ENCODE results near the gene CYP4B1. TPM values are rescaled to one million over a fixed set of nuclear protein-coding genes. Genes with fewer than 3 reads are reported as not detected.
"Not testable (repeated sequence)": the region's sequence is repeated elsewhere in the genome, so short reads cannot be mapped to it uniquely, and the experiment has no call there.

The CYP4B1 gene
- total RNA-seq, 2 experiments from 2014 or later = not detected

DNA sequence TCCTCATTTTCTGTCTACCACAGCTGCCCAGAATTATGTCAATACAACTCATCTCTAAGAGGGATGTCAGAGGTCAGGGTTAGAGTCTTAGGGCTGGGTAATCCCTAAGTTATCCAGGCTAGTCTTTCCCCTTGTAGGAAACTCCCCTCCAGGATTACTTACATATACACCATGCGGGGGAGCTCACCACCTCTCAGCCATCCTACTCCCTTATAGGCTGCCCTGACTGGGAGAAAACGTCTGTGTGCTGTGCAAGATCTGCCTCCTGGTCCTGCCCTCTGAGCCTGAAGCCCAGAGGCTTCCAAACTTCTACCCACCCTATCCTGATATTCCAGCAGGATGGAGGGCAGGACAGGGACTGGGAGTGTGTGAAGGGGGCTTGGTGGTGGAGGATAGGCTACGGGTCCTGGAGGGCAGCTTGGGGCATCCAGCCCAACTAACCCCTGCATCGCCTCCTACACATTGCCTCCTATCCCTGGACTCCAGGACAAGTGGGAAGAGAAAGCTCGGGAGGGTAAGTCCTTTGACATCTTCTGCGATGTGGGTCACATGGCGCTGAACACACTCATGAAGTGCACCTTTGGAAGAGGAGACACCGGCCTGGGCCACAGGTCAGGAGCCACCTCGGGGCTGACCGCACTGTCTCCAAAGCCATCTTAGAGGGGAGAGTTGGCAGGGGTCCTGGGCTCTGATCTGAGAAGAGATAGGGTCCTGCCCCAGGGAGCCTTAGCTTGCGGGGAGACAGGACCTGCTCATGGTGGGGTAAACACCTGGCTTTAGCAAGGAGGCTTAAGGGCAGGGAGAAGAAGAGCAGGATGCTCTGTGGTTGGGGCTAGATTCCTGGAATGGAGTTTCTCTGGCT lies 14.4 kb downstream of the CYP4B1 start:
- ATAC-seq (ENCODE audit: low read depth) = no peak
- Mint-ChIP-seq H3K9me3 (no peaks in the 10 kb centered on the region), H3K27me3 (no peaks in the 10 kb centered on the region), H3K27ac (no peak overlapping the region), H3K36me3 (no peaks in the 10 kb centered on the region), H3K4me3 (no peak overlapping the region), H3K4me1 (no peaks in the 10 kb centered on the region)
- DNase-seq = no peak
- POLR2A ChIA-PET = no interaction called here

DNA sequence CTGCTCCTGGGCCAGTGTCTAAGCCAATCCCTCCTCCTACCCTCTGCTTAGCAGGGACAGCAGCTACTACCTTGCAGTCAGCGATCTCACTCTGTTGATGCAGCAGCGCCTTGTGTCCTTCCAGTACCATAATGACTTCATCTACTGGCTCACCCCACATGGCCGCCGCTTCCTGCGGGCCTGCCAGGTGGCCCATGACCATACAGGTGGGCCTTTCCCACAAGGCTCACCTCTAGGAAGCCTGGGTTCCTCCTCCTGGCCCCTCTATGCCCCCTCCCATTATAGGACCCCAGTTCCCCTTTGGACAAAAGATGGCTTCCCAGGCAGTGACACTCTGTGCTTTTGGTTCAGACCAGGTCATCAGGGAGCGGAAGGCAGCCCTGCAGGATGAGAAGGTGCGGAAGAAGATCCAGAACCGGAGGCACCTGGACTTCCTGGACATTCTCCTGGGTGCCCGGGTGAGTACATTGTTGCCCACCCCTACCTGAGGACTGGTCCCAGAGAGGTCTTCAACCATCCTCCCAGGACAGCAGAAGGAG lies 15.1 kb downstream of the CYP4B1 start:
- DNase-seq (no peak), ATAC-seq (ENCODE audit: low read depth) (no peak)
- Mint-ChIP-seq H3K27ac (no peak overlapping the region), H3K36me3 (no peaks in the 10 kb centered on the region), H3K4me3 (no peak overlapping the region), H3K27me3 (no peaks in the 10 kb centered on the region), H3K9me3 (no peaks in the 10 kb centered on the region), H3K4me1 (no peaks in the 10 kb centered on the region)
- POLR2A ChIA-PET = no interaction called here

DNA sequence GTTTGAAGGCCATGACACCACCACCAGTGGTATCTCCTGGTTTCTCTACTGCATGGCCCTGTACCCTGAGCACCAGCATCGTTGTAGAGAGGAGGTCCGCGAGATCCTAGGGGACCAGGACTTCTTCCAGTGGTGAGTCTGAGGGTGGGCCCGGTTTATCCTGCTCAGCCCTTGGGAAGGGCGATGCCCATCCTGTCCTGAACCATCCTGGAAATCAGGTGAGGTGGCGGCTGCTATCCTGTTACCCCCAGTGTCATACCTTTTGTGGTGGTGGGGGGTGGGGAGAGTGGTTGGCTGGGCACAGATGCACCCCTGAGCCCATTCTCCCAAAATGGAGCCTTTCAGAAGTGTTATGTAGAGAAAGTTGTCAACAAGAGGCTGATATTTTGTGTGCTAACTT lies 16.3 kb downstream of the CYP4B1 start:
- Mint-ChIP-seq H3K36me3 (no peaks in the 10 kb centered on the region), H3K27me3 (no peaks in the 10 kb centered on the region), H3K9me3 (no peaks in the 10 kb centered on the region), H3K27ac (no peak overlapping the region), H3K4me1 (no peaks in the 10 kb centered on the region), H3K4me3 (no peak overlapping the region)
- ATAC-seq (ENCODE audit: low read depth) (no peak), DNase-seq (no peak)
- POLR2A ChIA-PET = no interaction called here

DNA sequence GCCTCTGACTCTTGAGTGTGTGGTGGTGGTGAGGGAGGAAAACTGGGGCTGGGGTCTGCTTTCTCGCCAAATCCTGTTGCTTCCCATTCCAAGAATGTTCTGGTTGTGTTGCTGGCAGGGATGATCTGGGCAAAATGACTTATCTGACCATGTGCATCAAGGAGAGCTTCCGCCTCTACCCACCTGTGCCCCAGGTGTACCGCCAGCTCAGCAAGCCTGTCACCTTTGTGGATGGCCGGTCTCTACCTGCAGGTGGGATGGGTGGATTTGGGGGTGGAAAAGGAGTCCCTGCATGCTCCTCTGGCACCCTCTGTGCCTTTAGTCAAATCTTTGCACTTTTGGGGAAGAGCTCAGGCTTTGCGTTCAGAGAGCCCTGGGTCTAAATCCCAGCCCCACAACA lies 18.1 kb downstream of the CYP4B1 start:
- no peak for ATAC-seq (ENCODE audit: low read depth)

DNA sequence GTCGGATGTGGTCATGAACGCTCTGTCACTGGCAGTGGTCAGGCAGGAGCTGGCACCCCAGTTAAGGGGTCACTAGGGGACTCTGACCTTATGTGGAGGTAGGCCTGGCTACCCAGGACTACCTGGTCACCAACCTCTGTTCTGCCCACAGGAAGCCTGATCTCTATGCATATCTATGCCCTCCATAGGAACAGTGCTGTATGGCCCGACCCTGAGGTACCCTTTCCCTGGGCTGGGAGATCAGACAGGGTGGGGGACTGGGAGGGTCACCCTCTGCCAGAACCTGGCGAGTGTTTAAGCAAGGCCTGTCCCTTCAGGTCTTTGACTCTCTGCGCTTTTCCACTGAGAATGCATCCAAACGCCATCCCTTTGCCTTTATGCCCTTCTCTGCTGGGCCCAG lies 19.0 kb downstream of the CYP4B1 start:
- Mint-ChIP-seq H3K27ac (no peak overlapping the region), H3K27me3 (no peaks in the 10 kb centered on the region), H3K9me3 (no peaks in the 10 kb centered on the region), H3K4me3 (no peak overlapping the region), H3K36me3 (no peaks in the 10 kb centered on the region), H3K4me1 (no peaks in the 10 kb centered on the region)
- POLR2A ChIA-PET = no interaction called here
- DNase-seq (no peak), ATAC-seq (ENCODE audit: low read depth) (no peak)

More for the DNA sequence above, 18.1 kb downstream of the CYP4B1 start:
- POLR2A ChIA-PET = no interaction called here
- Mint-ChIP-seq H3K4me1 (no peaks in the 10 kb centered on the region), H3K4me3 (no peak overlapping the region), H3K36me3 (no peaks in the 10 kb centered on the region), H3K27me3 (no peaks in the 10 kb centered on the region), H3K27ac (no peak overlapping the region), H3K9me3 (no peaks in the 10 kb centered on the region)
- no peak for DNase-seq

DNA sequence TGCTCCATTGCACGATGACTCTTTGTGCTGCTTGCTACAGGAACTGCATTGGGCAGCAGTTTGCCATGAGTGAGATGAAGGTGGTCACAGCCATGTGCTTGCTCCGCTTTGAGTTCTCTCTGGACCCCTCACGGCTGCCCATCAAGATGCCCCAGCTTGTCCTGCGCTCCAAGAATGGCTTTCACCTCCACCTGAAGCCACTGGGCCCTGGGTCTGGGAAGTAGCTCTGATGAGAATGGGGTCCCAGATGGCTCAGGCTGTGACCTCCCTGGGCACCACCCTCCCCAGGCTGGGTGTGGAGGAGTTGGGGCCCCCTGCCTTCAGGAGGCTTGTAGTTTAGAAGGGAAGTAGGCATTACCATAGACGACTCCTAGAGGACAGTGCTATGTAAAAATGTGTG lies 19.7 kb downstream of the CYP4B1 start:
- Mint-ChIP-seq H3K36me3 (no peaks in the 10 kb centered on the region), H3K9me3 (no peaks in the 10 kb centered on the region), H3K4me1 (no peaks in the 10 kb centered on the region), H3K27ac (no peak overlapping the region), H3K4me3 (no peak overlapping the region), H3K27me3 (no peaks in the 10 kb centered on the region)
- DNase-seq (no peak), ATAC-seq (ENCODE audit: low read depth) (no peak)
- POLR2A ChIA-PET = no interaction called here

DNA sequence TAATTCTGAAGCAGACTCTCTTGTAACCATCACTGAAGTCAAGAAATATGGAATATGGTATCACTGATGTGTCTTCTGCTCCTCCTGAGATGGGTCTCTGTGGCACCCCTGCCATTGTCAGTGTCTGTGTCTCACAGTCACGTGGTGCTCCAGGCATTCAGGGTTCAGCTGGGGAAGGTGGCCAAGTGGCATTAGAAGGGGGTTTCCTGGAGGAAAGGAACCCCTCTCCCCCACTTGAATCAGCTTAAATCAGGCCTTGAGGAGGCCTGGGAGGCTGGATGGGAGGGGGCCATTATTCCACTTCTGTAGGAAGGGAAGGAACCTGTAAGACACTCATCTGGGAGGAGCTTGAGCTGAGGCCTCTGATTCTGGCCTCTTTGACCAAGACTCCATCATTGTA lies 20.5 kb downstream of the CYP4B1 start:
- Mint-ChIP-seq H3K36me3 (no peaks in the 10 kb centered on the region), H3K27me3 (no peaks in the 10 kb centered on the region), H3K27ac (no peak overlapping the region), H3K9me3 (no peaks in the 10 kb centered on the region), H3K4me1 (no peaks in the 10 kb centered on the region), H3K4me3 (no peak overlapping the region)
- ATAC-seq (ENCODE audit: low read depth) (no peak), DNase-seq (no peak)
- POLR2A ChIA-PET = no interaction called here

DNA sequence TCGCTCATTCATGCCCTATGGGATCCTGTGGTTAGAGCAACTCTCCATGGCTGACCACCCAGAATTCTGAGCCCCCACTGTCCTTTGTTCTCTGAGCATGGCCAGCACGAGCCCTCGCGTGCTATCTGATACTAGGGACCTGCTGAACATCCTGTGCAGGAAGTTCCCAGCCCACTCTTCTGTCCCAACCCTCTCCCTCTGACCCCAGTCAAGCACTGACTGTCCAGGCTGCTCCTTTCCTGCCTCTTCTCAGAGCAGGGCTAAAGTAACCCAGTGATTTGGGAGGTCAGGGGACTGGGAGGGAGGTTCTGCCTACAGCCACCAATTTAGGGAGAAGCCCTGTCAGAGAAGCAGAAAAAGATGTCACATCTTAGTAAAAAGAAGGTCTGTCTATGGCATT lies 21.2 kb downstream of the CYP4B1 start:
- H3K4me1 Mint-ChIP-seq = no peaks in the 10 kb centered on the region
- no peaks in the 10 kb centered on the region for H3K27me3 Mint-ChIP-seq
- ATAC-seq (ENCODE audit: low read depth) (no peak), DNase-seq (no peak)
- no peaks in the 10 kb centered on the region for H3K36me3 Mint-ChIP-seq
- no peak overlapping the region for H3K4me3 Mint-ChIP-seq
- POLR2A ChIA-PET = no interaction called here
- no peaks in the 10 kb centered on the region for H3K9me3 Mint-ChIP-seq
- no peak overlapping the region for H3K27ac Mint-ChIP-seq

DNA sequence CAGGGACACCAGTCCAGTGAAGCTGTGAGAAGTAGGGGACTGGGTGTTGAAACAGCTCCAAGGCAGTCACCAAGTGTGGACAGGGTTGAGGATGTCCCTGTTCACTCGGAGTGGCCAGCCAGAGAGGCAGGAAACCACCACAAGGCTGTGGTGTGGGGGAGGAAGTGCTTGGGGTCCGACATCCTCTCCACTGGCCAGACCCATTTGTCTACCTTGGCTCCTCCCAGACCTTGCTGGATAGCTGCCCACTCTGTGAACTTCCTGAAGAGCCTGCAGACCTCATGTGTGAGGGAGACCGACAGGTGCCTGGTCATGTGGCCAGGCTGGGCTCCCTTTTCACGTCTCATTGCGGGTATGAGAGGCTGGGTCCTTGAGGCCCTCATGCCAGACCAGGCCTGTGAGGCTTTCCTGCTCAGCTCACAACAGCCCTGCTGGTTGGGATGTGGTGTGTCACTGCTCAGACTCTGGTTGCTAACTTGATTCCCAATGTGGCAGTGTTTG lies 21.8 kb downstream of the CYP4B1 start:
- ATAC-seq (ENCODE audit: low read depth) (no peak), DNase-seq (no peak)
- POLR2A ChIA-PET = no interaction called here
- H3K9me3 Mint-ChIP-seq = no peaks in the 10 kb centered on the region
- H3K27ac Mint-ChIP-seq = no peak overlapping the region
- no peaks in the 10 kb centered on the region for H3K36me3 Mint-ChIP-seq
- H3K4me3 Mint-ChIP-seq = no peak overlapping the region
- no peaks in the 10 kb centered on the region for H3K27me3 Mint-ChIP-seq
- H3K4me1 Mint-ChIP-seq = no peaks in the 10 kb centered on the region

DNA sequence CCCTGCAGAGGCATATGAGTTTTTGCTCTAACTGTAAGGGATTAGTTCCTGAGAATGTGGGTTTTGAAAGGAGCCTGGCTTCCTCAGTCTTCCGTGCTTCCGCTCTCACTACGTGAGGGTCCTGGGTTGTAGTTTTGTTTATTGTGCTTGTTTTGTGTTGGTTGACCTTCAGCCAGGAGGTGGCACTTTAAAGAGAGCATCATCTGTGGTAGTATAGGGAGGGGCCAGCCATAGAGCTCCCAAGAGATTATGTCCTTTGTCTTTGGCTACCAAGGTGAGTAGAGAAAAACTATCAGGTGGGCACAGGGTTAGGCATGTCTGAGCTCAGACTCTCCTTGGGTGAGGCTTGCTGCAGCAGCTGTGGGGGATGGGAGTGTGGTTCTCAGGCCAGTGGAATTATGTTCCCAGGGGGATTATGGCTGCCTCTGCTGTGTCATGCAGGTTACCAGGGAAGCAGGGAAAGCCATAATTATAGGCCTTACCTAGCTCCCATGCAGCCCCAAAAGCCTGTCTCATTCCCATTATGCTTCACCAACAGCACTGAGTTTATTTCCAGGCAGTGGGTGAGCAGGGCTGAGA lies 23.5 kb downstream of the CYP4B1 start:
- H3K4me3 Mint-ChIP-seq = no peak overlapping the region
- POLR2A ChIA-PET = no interaction called here
- H3K4me1 Mint-ChIP-seq = no peaks in the 10 kb centered on the region
- DNase-seq (no peak), ATAC-seq (ENCODE audit: low read depth) (no peak)
- peaks cover 7% of the 10 kb centered on the region for H3K27me3 Mint-ChIP-seq
- no peaks in the 10 kb centered on the region for H3K9me3 Mint-ChIP-seq
- H3K27ac Mint-ChIP-seq = no peak overlapping the region
- no peaks in the 10 kb centered on the region for H3K36me3 Mint-ChIP-seq

DNA sequence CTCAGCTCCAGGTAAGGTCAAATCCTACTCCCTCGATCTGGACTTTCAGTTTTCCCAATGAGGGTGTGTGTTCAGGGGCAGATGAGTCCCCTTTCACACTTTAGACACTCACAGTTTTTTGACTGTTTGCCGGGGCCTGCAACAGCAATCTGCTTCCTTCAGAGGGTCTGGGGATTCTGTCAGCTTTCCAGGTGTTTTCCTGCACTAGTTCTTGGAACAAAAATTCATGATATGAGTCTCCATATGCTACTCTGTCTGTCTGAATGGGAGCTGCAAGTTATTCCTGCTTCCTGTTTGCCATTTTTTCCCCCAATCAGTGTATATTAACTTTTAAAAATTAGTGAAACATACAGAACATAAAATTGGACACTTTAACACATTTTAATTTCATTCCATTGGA lies 24.3 kb downstream of the CYP4B1 start:
- Mint-ChIP-seq H3K4me3 (no peak overlapping the region), H3K36me3 (no peaks in the 10 kb centered on the region), H3K27ac (no peak overlapping the region), H3K4me1 (no peaks in the 10 kb centered on the region), H3K27me3 (peaks cover 16% of the 10 kb centered on the region), H3K9me3 (no peaks in the 10 kb centered on the region)
- DNase-seq = no peak
- POLR2A ChIA-PET = no interaction called here
- no peak for ATAC-seq (ENCODE audit: low read depth)

DNA sequence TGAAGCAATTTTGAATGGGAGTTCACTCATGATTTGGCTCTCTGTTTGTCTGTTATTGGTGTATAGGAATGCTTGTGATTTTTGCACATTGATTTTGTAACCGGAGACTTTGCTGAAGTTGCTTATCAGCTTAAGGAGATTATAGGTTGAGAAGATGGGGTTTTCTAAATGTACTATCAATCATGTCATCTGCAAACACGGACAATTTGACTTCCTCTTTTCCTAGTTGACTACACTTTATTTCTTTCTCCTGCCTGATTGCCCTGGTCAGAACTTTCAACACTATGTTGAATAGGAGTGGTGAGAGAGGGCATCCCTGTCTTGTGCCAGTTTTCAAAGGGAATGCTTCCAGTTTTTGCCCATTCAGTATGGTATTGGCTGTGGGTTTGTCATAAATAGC lies 28.0 kb downstream of the CYP4B1 start:
- H3K36me3 Mint-ChIP-seq; H3K27ac Mint-ChIP-seq; DNase-seq; H3K4me3 Mint-ChIP-seq; ATAC-seq (ENCODE audit: low read depth); H3K4me1 Mint-ChIP-seq; H3K9me3 Mint-ChIP-seq; POLR2A ChIA-PET: not testable (repeated sequence)
- peaks cover 19% of the 10 kb centered on the region for H3K27me3 Mint-ChIP-seq

DNA sequence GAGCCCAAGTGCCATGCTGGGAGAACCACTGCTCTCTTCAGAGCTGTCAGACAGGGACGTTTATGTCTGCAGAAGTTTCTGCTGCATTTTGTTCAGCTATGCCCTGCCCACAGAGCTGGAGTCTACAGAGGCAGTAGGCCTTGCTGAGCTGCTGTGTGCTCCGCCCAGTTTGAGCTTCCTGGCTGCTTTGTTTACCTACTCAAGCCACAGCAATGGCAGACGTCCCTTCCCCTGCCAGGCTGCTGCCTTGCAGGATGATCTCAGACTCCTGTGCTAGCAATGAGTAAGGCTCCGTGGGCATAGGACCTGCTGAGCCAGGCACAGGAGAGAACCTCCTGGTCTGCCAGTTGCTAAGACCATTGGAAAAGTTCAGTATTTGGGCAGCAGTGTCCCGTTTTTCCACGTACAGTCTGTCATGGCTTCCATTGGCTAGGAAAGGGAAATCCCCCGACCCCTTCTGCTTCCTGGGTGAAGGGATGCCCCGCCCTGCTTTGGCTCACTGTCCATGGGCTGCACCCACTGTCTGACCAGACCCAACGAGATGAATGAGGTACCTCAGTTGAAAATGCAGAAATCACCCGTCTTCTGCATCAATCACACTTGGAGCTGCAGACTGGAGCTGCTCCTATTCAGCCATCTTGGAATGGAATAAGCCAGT lies 31.9 kb downstream of the CYP4B1 start:
- peaks cover 3% of the 10 kb centered on the region for H3K4me1 Mint-ChIP-seq
- POLR2A ChIA-PET = no interaction called here
- DNase-seq (no peak), ATAC-seq (ENCODE audit: low read depth) (no peak)
- no peaks in the 10 kb centered on the region for H3K9me3 Mint-ChIP-seq
- H3K27ac Mint-ChIP-seq = no peak overlapping the region
- no peaks in the 10 kb centered on the region for H3K36me3 Mint-ChIP-seq
- H3K27me3 Mint-ChIP-seq = peaks cover 22% of the 10 kb centered on the region
- H3K4me3 Mint-ChIP-seq = no peak overlapping the region

DNA sequence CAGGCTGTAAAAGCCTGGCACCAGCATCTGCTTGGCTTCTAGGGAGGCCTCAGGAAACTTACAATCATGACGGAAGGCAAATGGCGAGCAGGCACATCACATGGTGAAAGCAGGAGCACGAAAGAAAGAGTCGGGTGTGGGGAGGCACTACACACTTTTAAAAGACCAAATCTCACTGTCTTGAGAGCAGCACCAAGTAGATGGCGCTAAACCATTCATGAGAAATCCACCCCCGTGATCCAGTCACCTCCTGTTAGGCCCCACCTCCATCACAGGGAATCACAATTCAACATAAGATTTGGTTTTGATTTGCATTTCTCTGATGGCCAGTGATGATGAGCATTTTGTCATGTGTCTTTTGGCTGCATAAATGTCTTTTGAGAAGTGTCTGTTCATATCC lies 36.6 kb downstream of the CYP4B1 start:
- H3K9me3 Mint-ChIP-seq; H3K27ac Mint-ChIP-seq; DNase-seq; H3K4me1 Mint-ChIP-seq; ATAC-seq (ENCODE audit: low read depth); H3K36me3 Mint-ChIP-seq; POLR2A ChIA-PET; H3K4me3 Mint-ChIP-seq: not testable (repeated sequence)
- peaks cover 17% of the 10 kb centered on the region for H3K27me3 Mint-ChIP-seq

Measured in activated naive CD8-positive, alpha-beta T cell treated with anti-CD3 and anti-CD28 coated beads, Interleukin-2, amount 10 ng/mL, durations not matched to agents 7 days and 5 days (primary cell).